Suprapubic skin (tissue), 3 donors: Measurements from ENCODE around the gene STX1A.

Experiments used
- CTCF ChIP-seq, 2 donors: fragments of 200-600 bp in 1 of 2; fragments of 450-650 bp in 1 of 2; sonication (generic) in 1 of 2; IDR thresholded peaks; one replicate each; pipeline ENCODE4 v1.5.1; 2016 to 2019; ENCODE audit warnings: antibody characterized with exemption in 2 of 2, mild to moderate bottlenecking in 1 of 2, moderate library complexity in 1 of 2
- EP300 ChIP-seq: sonication (generic); formaldehyde crosslinking; IDR thresholded peaks from one replicate; pipeline ENCODE4 v1.6.1; 2017; ENCODE audit warnings: antibody characterized with exemption
- POLR2A ChIP-seq, 2 donors: fragments of 450-650 bp; IDR thresholded peaks; one replicate each; pipeline ENCODE4 v1.6.1; 2017; ENCODE audit warnings: antibody characterized with exemption in 2 of 2, mild to moderate bottlenecking in 2 of 2, moderate library complexity in 2 of 2

GRCh38 chr7:73700581-73701134, 18.8 kb downstream of the STX1A start:
- TF ChIP-seq CTCF (IDR thresholded peaks at IDR 0.05) (no peak), EP300 (no peak), POLR2A (IDR thresholded peaks at IDR 0.05) (no peak)
